CD4-positive, alpha-beta memory T cell (primary cell): ENCODE measurements around the gene IFI30. TPM values are rescaled to one million over a fixed set of nuclear protein-coding genes. Genes with fewer than 3 reads are reported as not detected.

Source experiments
- CTCF ChIA-PET: fragments of 350-600 bp; sonication (Branson Sonifier 250); formaldehyde crosslinking; loops from one replicate; lab custom pipeline; 2021; ENCODE audit warnings: inconsistent platforms; ENCODE audit not compliant: partially characterized antibody; lab: Charles Lee
- POLR2A ChIA-PET: fragments of 350-600 bp; sonication (Branson Sonifier 250); formaldehyde crosslinking; loops from one replicate; lab custom pipeline; 2021; ENCODE audit not compliant: partially characterized antibody; lab: Charles Lee
- DNase-seq, 5 donors: peaks; one replicate each; pipeline versions ENCODE4 v3.0.0 to v3.0.0-alpha.2; 2020 to 2022; ENCODE audit warnings: mixed read lengths in 1 of 5
- H3K27ac ChIP-seq: one replicate; pipeline ENCODE4 v1.7.0; 2013; ENCODE audit warnings: low read depth, low read length
- H3K27me3 ChIP-seq: 2 replicates; pipeline ENCODE4 v1.7.0; 2013; ENCODE audit warnings: mild to moderate bottlenecking, low read length, moderate library complexity; ENCODE audit not compliant: insufficient read depth
- H3K36me3 ChIP-seq: 2 replicates; pipeline ENCODE4 v1.7.0; 2013; ENCODE audit warnings: mild to moderate bottlenecking, low read length, moderate library complexity; ENCODE audit not compliant: insufficient read depth
- H3K4me1 ChIP-seq: 2 replicates; pipeline ENCODE4 v1.7.0; 2013; ENCODE audit warnings: mild to moderate bottlenecking, low read length, moderate library complexity; ENCODE audit not compliant: insufficient read depth
- H3K4me3 ChIP-seq, 2 donors: one replicate each; pipeline ENCODE4 v1.7.0; 2013; ENCODE audit warnings: low read length in 2 of 2, mild to moderate bottlenecking in 1 of 2
- H3K9me3 ChIP-seq, 2 donors: one replicate each; pipeline ENCODE4 v1.7.0; 2013; ENCODE audit warnings: low read length in 2 of 2, control low read depth in 1 of 2; ENCODE audit not compliant: control insufficient read depth in 1 of 2
- H3K27ac Mint-ChIP-seq, 7 donors: one replicate each; pipeline ENCODE4 v1.8.0; 2020 to 2021; ENCODE audit warnings: mixed read lengths in 7 of 7, mild to moderate bottlenecking in 6 of 7, inconsistent platforms in 3 of 7, moderate library complexity in 3 of 7
- H3K27me3 Mint-ChIP-seq, 2 donors: one replicate each; pipeline ENCODE4 v1.8.0; 2020 to 2021; ENCODE audit warnings: mixed read lengths in 2 of 2
- H3K36me3 Mint-ChIP-seq, 2 donors: one replicate each; pipeline ENCODE4 v1.8.0; 2020 to 2021; ENCODE audit warnings: mixed read lengths in 2 of 2, inconsistent platforms in 1 of 2, mild to moderate bottlenecking in 1 of 2
- H3K4me1 Mint-ChIP-seq, 4 donors: one replicate each; pipeline ENCODE4 v1.8.0; 2020 to 2021; ENCODE audit warnings: mixed read lengths in 4 of 4, mild to moderate bottlenecking in 1 of 4
- H3K4me3 Mint-ChIP-seq, 8 donors: one replicate each; pipeline ENCODE4 v1.8.0; 2020 to 2021; ENCODE audit warnings: mixed read lengths in 8 of 8, mild to moderate bottlenecking in 7 of 8, moderate library complexity in 6 of 8, inconsistent platforms in 3 of 8
- H3K9me3 Mint-ChIP-seq, 8 donors: one replicate each; pipeline ENCODE4 v1.8.0; 2020 to 2021; ENCODE audit warnings: mixed read lengths in 8 of 8, mild to moderate bottlenecking in 5 of 8, inconsistent platforms in 3 of 8, moderate library complexity in 1 of 8
- intact Hi-C: fragments of 100-400 bp; cut with micrococcal nuclease; formaldehyde crosslinking; loops from one replicate; pipeline ENCODE4 v1.15.1; 2023
- polyA plus RNA-seq, 2 donors: library from polyadenylated mRNA; unstranded; fragments of 300-500 nt; fragmentation: Illumina TruSeq; gene quantifications; one replicate each; pipeline ENCODE4 v1.2.3, GENCODE V29; 2021
- total RNA-seq, 2 experiments: library from RNA; stranded (reverse); gene quantifications; one replicate each; pipeline ENCODE4 v1.2.3, GENCODE V29; 2021

Gene IFI30
- total RNA-seq (10 to 100 TPM; 48.3 to 56.9 TPM), polyA plus RNA-seq (10 to 100 TPM in 1 of 2 donors, 1 to 10 TPM in 1; 6.3 to 16.7 TPM)

- Mint-ChIP-seq H3K4me3 (peak within 1 kb of the TSS; percentile 88 to 96 (median 91)), H3K9me3 (no peaks in the 10 kb centered on the region), H3K36me3 (peaks cover 5 to 9% of the 10 kb centered on the region in 2 donors), H3K27me3 (no peaks in the 10 kb centered on the region), H3K4me1 (peaks cover 3 to 20% (median 9%) of the 10 kb centered on the region in 4 donors), H3K27ac (peak within 1 kb of the TSS; percentile 64 to 93 (median 85))
- POLR2A ChIA-PET: interaction anchor here (0.6 to 1.6 kb wide), 9 partner anchors 10 to 463 kb away, joined by 3 to 10 read pairs (median 3); partner anchors contain the start of genes IL12RB1, JUND and MPV17L2
- peaks cover 18% of the 10 kb centered on the region for H3K4me1 ChIP-seq
- no peaks in the 10 kb centered on the region for H3K9me3 ChIP-seq
- H3K4me3 ChIP-seq: peak within 1 kb of the TSS; percentile 73 to 77
- CTCF ChIA-PET: interaction anchor here (0.8 to 1.5 kb wide), 4 partner anchors 21 to 82 kb away, joined by 3 to 6 read pairs (median 4); partner anchors contain the start of gene PIK3R2
- intact Hi-C loops: loop anchor here (2.0 kb wide), 2 partner anchors 19 to 21 kb away; partner anchors contain the start of genes MPV17L2 and PIK3R2
- peak; percentile 45 to 56 (median 51) for DNase-seq
- no peaks in the 10 kb centered on the region for H3K27me3 ChIP-seq
- peak within 1 kb of the TSS; percentile 62 for H3K27ac ChIP-seq
- no peaks in the 10 kb centered on the region for H3K36me3 ChIP-seq
These were observed at the start of gene IFI30 for GRCh38 chr19:18173572-18174288. TSS of gene IFI30 (plus strand) at chr19:18173813. CDS start at chr19:18173842, 29 bp downstream.

- H3K4me1 Mint-ChIP-seq: peaks cover 11 to 30% (median 16%) of the 10 kb centered on the region in 4 donors
- H3K36me3 ChIP-seq: peaks cover 53% of the 10 kb centered on the region
- no peak overlapping the region for H3K4me3 Mint-ChIP-seq
- ChIA-PET CTCF (interaction anchor here (0.5 to 3.1 kb wide), 2 partner anchors 11 to 204 kb away, joined by 3 to 17 read pairs; no protein-coding TSS in a partner anchor), POLR2A (interaction anchor here (0.9 to 2.6 kb wide), 2 partner anchors 12 to 28 kb away, joined by 3 to 8 read pairs; partner anchors contain the start of gene PIK3R2)
- H3K9me3 ChIP-seq: no peaks in the 10 kb centered on the region
- H3K27ac ChIP-seq: no peak overlapping the region
- peak overlapping the region in 1 of 7 donors; percentile 41 for H3K27ac Mint-ChIP-seq
- no peaks in the 10 kb centered on the region for H3K27me3 Mint-ChIP-seq
- H3K4me3 ChIP-seq: no peak overlapping the region
- H3K27me3 ChIP-seq: no peaks in the 10 kb centered on the region
- H3K4me1 ChIP-seq: peaks cover 24% of the 10 kb centered on the region
- H3K9me3 Mint-ChIP-seq: no peaks in the 10 kb centered on the region
- intact Hi-C loops: no loop called here
- DNase-seq: no peak
- peaks cover 19 to 45% of the 10 kb centered on the region in 2 donors for H3K36me3 Mint-ChIP-seq
These were observed 49.8 kb upstream of the IFI30 start for GRCh38 chr19:18123819-18124218.

- H3K27ac ChIP-seq: no peak overlapping the region
- H3K27me3 Mint-ChIP-seq: no peaks in the 10 kb centered on the region
- H3K4me1 Mint-ChIP-seq: peaks cover 0 to 7% (median under 1%) of the 10 kb centered on the region in 4 donors
- H3K4me3 Mint-ChIP-seq: no peak overlapping the region
- peaks cover 73% of the 10 kb centered on the region for H3K36me3 ChIP-seq
- intact Hi-C loops: no loop called here
- H3K4me3 ChIP-seq: no peak overlapping the region
- no peaks in the 10 kb centered on the region for H3K27me3 ChIP-seq
- H3K27ac Mint-ChIP-seq: peak overlapping the region in 5 of 7 donors; percentile 6 to 91 (median 69)
- H3K9me3 ChIP-seq: no peaks in the 10 kb centered on the region
- H3K9me3 Mint-ChIP-seq: no peaks in the 10 kb centered on the region
- ChIA-PET CTCF (interaction anchor here (1.0 to 3.1 kb wide), 4 partner anchors 12 to 35 kb away, joined by 3 to 17 read pairs (median 5); no protein-coding TSS in a partner anchor), POLR2A (interaction anchor here (0.6 to 2.6 kb wide), 3 partner anchors 26 to 35 kb away, joined by 4 to 8 read pairs (median 4); partner anchors contain the start of gene PIK3R2)
- no peak for DNase-seq
- H3K36me3 Mint-ChIP-seq: peaks cover 31 to 49% of the 10 kb centered on the region in 2 donors
- H3K4me1 ChIP-seq: peaks cover 1% of the 10 kb centered on the region
These were observed 47.5 kb upstream of the IFI30 start for GRCh38 chr19:18126097-18126496.

GRCh38 chr19:18128044-18128443 lies 45.6 kb upstream of the IFI30 start:
- no peak overlapping the region for H3K4me3 Mint-ChIP-seq
- CTCF ChIA-PET: interaction anchor here (1.2 to 2.2 kb wide), 2 partner anchors 16 to 24 kb away, joined by 3 to 6 read pairs; no protein-coding TSS in a partner anchor
- Histone ChIP-seq H3K4me3 (no peak overlapping the region), H3K36me3 (peaks cover 70% of the 10 kb centered on the region), H3K9me3 (no peaks in the 10 kb centered on the region), H3K4me1 (no peaks in the 10 kb centered on the region), H3K27ac (no peak overlapping the region), H3K27me3 (no peaks in the 10 kb centered on the region)
- POLR2A ChIA-PET: interaction anchor here (0.8 to 1.8 kb wide), 4 partner anchors 9 to 41 kb away, joined by 3 to 4 read pairs (median 4); partner anchors contain the start of gene IL12RB1
- intact Hi-C loops: no loop called here
- DNase-seq: no peak
- H3K36me3 Mint-ChIP-seq: peaks cover 41 to 54% of the 10 kb centered on the region in 2 donors
- H3K27ac Mint-ChIP-seq: no peak overlapping the region
- no peaks in the 10 kb centered on the region for H3K27me3 Mint-ChIP-seq
- peaks cover 0 to 4% (median under 1%) of the 10 kb centered on the region in 4 donors for H3K4me1 Mint-ChIP-seq
- no peaks in the 10 kb centered on the region for H3K9me3 Mint-ChIP-seq

GRCh38 chr19:18128805-18129204 lies 44.8 kb upstream of the IFI30 start:
- Mint-ChIP-seq H3K9me3 (no peaks in the 10 kb centered on the region), H3K36me3 (peaks cover 37 to 51% of the 10 kb centered on the region in 2 donors), H3K27ac (no peak overlapping the region), H3K4me3 (no peak overlapping the region), H3K27me3 (no peaks in the 10 kb centered on the region), H3K4me1 (peaks cover 0 to 4% (median 0%) of the 10 kb centered on the region in 4 donors)
- Histone ChIP-seq H3K4me1 (no peaks in the 10 kb centered on the region), H3K27ac (no peak overlapping the region), H3K4me3 (no peak overlapping the region), H3K36me3 (peaks cover 67% of the 10 kb centered on the region), H3K9me3 (no peaks in the 10 kb centered on the region), H3K27me3 (no peaks in the 10 kb centered on the region)
- DNase-seq: no peak
- ChIA-PET POLR2A (interaction anchor here (0.8 to 1.3 kb wide), 3 partner anchors 10 to 42 kb away, joined by 3 to 4 read pairs (median 3); partner anchors contain the start of gene IL12RB1), CTCF (interaction anchor here (1.2 kb wide), 1 partner anchor 17 kb away, joined by 3 read pairs; no protein-coding TSS in a partner anchor)
- intact Hi-C loops: no loop called here

GRCh38 chr19:18130523-18131242 lies 42.9 kb upstream of the IFI30 start:
- no peak overlapping the region for H3K4me3 ChIP-seq
- CTCF ChIA-PET: no interaction called here
- H3K36me3 ChIP-seq: peaks cover 69% of the 10 kb centered on the region
- no peak overlapping the region for H3K4me3 Mint-ChIP-seq
- H3K27ac Mint-ChIP-seq: peak overlapping the region in 2 of 7 donors; percentile 50 to 64
- H3K9me3 Mint-ChIP-seq: no peaks in the 10 kb centered on the region
- H3K27ac ChIP-seq: no peak overlapping the region
- H3K4me1 ChIP-seq: no peaks in the 10 kb centered on the region
- peaks cover 43 to 56% of the 10 kb centered on the region in 2 donors for H3K36me3 Mint-ChIP-seq
- no peak for DNase-seq
- H3K4me1 Mint-ChIP-seq: peaks cover 0 to 4% (median 0%) of the 10 kb centered on the region in 4 donors
- no peaks in the 10 kb centered on the region for H3K27me3 Mint-ChIP-seq
- POLR2A ChIA-PET: interaction anchor here (1.0 to 1.9 kb wide), 2 partner anchors 12 to 21 kb away, joined by 4 read pairs; no protein-coding TSS in a partner anchor
- intact Hi-C loops: no loop called here
- H3K27me3 ChIP-seq: no peaks in the 10 kb centered on the region
- H3K9me3 ChIP-seq: no peaks in the 10 kb centered on the region
